Chondrocyte (in vitro differentiated cells): ENCODE results near the gene CSNK2B. TPM values are rescaled to one million over a fixed set of nuclear protein-coding genes. Genes with fewer than 3 reads are reported as not detected.

Source experiments
- DNase-seq: peaks from one replicate; pipeline ENCODE4 v3.0.0; 2021; ENCODE audit warnings: mixed read lengths, low spot score
- H3K27ac Mint-ChIP-seq: one replicate; pipeline ENCODE4 v1.8.0; 2021; ENCODE audit warnings: mild to moderate bottlenecking, moderate library complexity, mixed read lengths; ENCODE audit not compliant: unreplicated experiment
- H3K27me3 Mint-ChIP-seq: 2 replicates; pipeline ENCODE4 v1.8.0; 2021; ENCODE audit warnings: low read depth, mixed read lengths
- H3K36me3 Mint-ChIP-seq: 2 replicates; pipeline ENCODE4 v1.8.0; 2021; ENCODE audit warnings: low read depth, mixed read lengths
- H3K4me1 Mint-ChIP-seq: 2 replicates; pipeline ENCODE4 v1.8.0; 2021; ENCODE audit warnings: low read depth, mild to moderate bottlenecking, mixed read lengths
- H3K4me3 Mint-ChIP-seq: one replicate; pipeline ENCODE4 v1.8.0; 2021; ENCODE audit warnings: mild to moderate bottlenecking, moderate library complexity, mixed read lengths; ENCODE audit not compliant: unreplicated experiment
- H3K9me3 Mint-ChIP-seq: 2 replicates; pipeline ENCODE4 v1.8.0; 2021; ENCODE audit warnings: low read depth, mixed read lengths
- total RNA-seq: library from RNA; stranded (reverse); gene quantifications from 3 replicates; pipeline ENCODE4 v1.2.1, GENCODE V29; 2021
- TF ChIP-seq, protein P1 (sequence below): fragments of 200-600 bp; sonication (generic); IDR thresholded peaks from 2 replicates; pipeline ENCODE4 v1.5.0; 2021; ENCODE audit warnings: antibody characterized with exemption, mild to moderate bottlenecking, moderate library complexity

CSNK2B gene
- total RNA-seq, 1 donor from 2014 or later, result 116 TPM

DNA sequence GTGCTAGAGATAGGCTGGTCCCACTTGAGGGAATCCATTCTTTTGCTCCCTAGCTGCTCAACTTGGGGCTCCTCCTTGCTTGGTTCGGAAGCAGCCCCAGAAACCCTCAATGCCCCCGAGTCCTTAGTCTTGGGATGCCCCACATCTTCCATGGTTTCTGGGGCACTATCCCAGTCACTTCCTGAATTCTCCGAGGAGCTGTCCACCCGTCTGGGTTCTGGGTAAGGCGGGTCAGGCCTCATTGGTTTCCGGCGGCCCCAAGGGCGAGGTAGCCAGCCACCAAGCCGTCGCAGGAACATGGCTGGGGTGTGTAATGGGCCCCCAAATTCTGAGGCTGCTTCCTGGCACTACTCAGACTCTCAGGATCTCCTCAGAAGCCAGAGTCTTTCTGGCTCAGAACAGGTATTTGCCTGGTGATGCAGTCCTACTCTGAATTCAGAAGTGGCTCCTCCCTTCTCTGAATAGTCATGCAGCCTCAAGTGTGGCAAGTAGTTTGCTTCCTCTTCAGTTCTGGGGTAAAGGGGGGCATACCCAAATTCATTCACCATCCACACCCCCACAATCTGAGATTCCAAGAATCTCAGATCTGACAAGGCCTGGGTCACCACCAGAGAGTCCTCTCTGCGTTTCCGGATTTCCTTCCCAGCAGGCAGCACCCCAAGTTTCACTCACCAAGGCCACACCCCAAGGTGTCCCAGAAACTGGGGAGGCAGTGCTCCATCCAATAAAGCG lies 6.1 kb upstream of the CSNK2B start:
- H3K36me3 Mint-ChIP-seq, result peaks cover 2% of the 10 kb centered on the region
- no peaks in the 10 kb centered on the region for H3K27me3 Mint-ChIP-seq
- DNase-seq, result no peak
- TF ChIP-seq, protein P1, sequence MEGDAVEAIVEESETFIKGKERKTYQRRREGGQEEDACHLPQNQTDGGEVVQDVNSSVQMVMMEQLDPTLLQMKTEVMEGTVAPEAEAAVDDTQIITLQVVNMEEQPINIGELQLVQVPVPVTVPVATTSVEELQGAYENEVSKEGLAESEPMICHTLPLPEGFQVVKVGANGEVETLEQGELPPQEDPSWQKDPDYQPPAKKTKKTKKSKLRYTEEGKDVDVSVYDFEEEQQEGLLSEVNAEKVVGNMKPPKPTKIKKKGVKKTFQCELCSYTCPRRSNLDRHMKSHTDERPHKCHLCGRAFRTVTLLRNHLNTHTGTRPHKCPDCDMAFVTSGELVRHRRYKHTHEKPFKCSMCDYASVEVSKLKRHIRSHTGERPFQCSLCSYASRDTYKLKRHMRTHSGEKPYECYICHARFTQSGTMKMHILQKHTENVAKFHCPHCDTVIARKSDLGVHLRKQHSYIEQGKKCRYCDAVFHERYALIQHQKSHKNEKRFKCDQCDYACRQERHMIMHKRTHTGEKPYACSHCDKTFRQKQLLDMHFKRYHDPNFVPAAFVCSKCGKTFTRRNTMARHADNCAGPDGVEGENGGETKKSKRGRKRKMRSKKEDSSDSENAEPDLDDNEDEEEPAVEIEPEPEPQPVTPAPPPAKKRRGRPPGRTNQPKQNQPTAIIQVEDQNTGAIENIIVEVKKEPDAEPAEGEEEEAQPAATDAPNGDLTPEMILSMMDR, result no peak
- peak overlapping the region; percentile 83 for H3K4me3 Mint-ChIP-seq
- H3K27ac Mint-ChIP-seq, result peak overlapping the region; percentile 79
- no peaks in the 10 kb centered on the region for H3K9me3 Mint-ChIP-seq
- peaks cover 62% of the 10 kb centered on the region for H3K4me1 Mint-ChIP-seq

DNA sequence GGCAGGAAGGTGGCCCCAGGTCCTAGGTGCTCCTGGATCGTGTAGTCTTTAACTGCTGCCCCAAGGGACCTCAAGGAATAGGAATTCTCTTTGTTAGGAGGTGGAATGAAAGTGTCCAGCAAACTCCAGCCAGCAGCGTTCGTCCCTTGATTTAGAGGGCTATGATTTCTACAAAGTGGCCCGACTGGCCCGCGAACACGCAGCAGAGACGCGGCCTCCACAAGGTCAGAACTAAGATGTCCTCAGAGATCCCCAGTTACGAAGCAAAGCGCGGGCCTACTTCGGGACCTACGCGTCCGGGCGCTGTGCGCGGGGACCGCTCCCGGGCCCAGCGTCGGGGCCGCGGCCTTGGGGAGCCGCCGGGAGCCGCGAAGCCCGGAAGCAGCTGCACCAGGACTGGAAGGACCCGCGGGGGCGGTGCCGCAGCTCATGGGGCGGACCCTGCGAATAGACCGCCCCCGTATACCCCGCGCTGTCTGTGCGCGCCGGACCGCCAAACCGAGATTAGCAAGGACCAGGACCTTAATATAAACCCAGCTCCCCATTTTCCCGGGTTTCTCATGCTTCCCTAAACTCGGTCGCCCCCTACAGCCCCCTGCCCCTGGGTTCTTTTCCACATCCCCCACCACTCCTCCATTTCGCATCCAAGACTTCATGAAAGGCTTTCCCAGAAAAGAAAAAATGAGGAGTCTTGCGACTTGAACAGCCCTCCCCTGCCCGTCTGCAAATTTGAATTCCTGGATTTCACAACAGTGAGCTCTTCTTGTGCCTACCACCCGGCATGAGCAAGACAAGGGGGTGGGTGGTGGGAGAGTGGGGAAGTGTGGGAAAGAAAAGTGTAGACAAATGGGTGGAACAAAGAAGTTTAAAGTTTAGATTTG lies 5.3 kb upstream of the CSNK2B start, which contains the start of gene C6orf47:
Gene C6orf47 (minus strand): TSS at position 398 of the 881 bp plus-strand sequence. CDS start 831 bp downstream, outside the sequence.
- peak within 1 kb of the TSS; percentile 83 for H3K4me3 Mint-ChIP-seq
- peaks cover 2% of the 10 kb centered on the region for H3K36me3 Mint-ChIP-seq
- no peaks in the 10 kb centered on the region for H3K27me3 Mint-ChIP-seq
- H3K4me1 Mint-ChIP-seq, result peaks cover 63% of the 10 kb centered on the region
- no peak for DNase-seq
- H3K27ac Mint-ChIP-seq, result peak within 1 kb of the TSS; percentile 82
- TF ChIP-seq, protein P1, result peak; percentile 22
- H3K9me3 Mint-ChIP-seq, result no peaks in the 10 kb centered on the region

DNA sequence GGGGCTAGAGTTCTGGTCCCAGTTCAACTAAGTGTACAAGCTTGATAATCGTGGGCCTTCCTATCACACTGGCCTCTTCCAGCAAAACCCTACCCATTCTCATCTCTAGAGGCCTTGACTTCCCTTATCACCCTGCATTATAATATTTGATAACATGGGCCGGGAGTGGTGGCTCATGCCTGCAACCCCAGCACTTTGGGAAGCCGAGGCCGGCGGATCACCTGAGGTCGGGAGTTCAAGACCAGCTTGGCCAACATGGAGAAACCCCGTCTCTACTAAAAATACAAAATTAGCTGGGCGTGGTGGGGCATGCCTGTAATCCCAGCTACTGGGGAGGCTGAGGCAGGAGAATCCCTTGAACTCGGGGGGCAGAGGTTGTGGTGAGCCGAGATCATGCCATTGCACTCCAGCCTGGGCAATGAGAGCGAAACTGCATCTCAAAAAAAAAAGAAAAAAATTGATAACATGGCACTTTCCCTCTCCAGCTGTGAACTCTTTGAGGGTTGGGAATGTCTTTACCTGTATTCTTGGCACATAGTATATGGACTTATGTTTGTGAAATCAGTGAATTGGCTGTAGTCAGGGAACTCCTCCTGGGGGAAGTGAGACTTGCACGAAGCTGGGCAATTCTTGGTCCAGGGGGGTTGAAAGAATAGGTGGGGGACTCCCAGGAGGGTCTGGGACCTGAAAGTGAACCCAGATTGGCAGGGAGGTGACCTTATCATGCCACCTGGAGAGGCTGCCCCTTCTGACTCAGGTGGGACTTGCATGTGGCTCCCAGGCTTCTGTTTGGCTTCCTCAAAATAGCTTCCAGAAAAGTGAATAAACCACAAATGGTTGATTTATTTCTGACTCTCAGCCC lies 4.4 kb upstream of the CSNK2B start:
- TF ChIP-seq, protein P1, result no peak
- H3K27ac Mint-ChIP-seq, result peak overlapping the region; percentile 82
- H3K36me3 Mint-ChIP-seq, result peaks cover 2% of the 10 kb centered on the region
- no peaks in the 10 kb centered on the region for H3K27me3 Mint-ChIP-seq
- peak overlapping the region; percentile 83 for H3K4me3 Mint-ChIP-seq
- no peak for DNase-seq
- H3K4me1 Mint-ChIP-seq, result peaks cover 67% of the 10 kb centered on the region
- H3K9me3 Mint-ChIP-seq, result no peaks in the 10 kb centered on the region

DNA sequence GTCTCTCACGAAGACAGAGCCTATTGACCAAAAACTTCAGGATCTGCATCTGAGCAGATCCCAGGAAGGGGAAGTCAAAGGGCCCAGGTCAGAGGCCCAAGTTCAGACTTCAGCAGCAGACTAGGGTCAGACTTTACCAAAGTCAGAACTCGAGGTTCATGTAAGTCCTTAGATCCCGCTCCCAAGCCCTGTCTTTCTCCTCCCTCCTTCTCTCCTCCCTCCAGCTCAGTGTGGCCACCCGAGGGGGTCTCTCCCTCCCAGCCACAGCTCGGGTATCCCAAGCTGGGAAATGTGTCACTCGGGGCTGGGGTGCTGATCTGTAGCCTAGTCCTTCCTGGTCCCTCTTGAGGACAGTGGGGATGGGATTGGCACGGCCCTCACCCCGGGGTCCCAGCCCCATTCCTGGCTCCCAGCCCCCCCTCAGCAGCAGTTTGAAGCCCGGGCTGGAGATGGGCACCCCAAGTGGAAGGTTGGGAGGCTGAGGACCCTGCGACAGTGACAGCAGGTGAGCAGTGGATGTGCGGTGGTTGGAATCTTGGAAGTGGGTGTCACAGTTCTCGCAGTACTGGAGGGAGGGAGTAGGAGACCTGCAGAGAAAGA lies 3.7 kb upstream of the CSNK2B start:
- DNase-seq, result no peak
- TF ChIP-seq, protein P1, result no peak
- Mint-ChIP-seq H3K4me1 (peaks cover 72% of the 10 kb centered on the region), H3K36me3 (peaks cover 2% of the 10 kb centered on the region), H3K27me3 (no peaks in the 10 kb centered on the region), H3K9me3 (no peaks in the 10 kb centered on the region), H3K27ac (peak overlapping the region; percentile 12), H3K4me3 (no peak overlapping the region)
